CD8-positive, alpha-beta memory T cell (primary cell): Measurements from ENCODE around the gene PLCG2. TPM values are rescaled to one million over a fixed set of nuclear protein-coding genes. Genes with fewer than 3 reads are reported as not detected.
A peak's percentile ranks its signal among the peaks of the same experiment; 100 is the strongest.
"Not testable (repeated sequence)": the region's sequence is repeated elsewhere in the genome, so short reads cannot be mapped to it uniquely, and the experiment has no call there.

ENCODE experiments used
- CTCF ChIA-PET: fragments of 350-600 bp; sonication (Branson Sonifier 250); formaldehyde crosslinking; loops from one replicate; lab custom pipeline; 2021; ENCODE audit warnings: antibody characterized with exemption; lab: Charles Lee
- POLR2A ChIA-PET: fragments of 350-600 bp; sonication (Branson Sonifier 250); formaldehyde crosslinking; loops from one replicate; lab custom pipeline; 2021; ENCODE audit warnings: antibody characterized with exemption; lab: Charles Lee
- DNase-seq, 5 donors: peaks; one replicate each; pipeline versions ENCODE4 v3.0.0 to v3.0.0-alpha.2; 2020 to 2022; ENCODE audit warnings: mixed read lengths in 1 of 5
- H3K27ac ChIP-seq: one replicate; pipeline ENCODE4 v1.7.0; 2013; ENCODE audit warnings: low read depth, mild to moderate bottlenecking, low read length, moderate library complexity
- H3K27me3 ChIP-seq: 2 replicates; pipeline ENCODE4 v1.7.0; 2013; ENCODE audit warnings: low read length, mild to moderate bottlenecking; ENCODE audit not compliant: insufficient read depth, poor library complexity, severe bottlenecking
- H3K36me3 ChIP-seq: 2 replicates; pipeline ENCODE4 v1.7.0; 2013; ENCODE audit warnings: mild to moderate bottlenecking, low read length, moderate library complexity; ENCODE audit not compliant: insufficient read depth
- H3K4me1 ChIP-seq: 2 replicates; pipeline ENCODE4 v1.7.0; 2013; ENCODE audit warnings: mild to moderate bottlenecking, low read length, moderate library complexity; ENCODE audit not compliant: insufficient read depth
- H3K4me3 ChIP-seq: 2 replicates; pipeline ENCODE4 v1.7.0; 2013; ENCODE audit warnings: mild to moderate bottlenecking, low read length
- H3K9me3 ChIP-seq: 2 replicates; pipeline ENCODE4 v1.7.0; 2013; ENCODE audit warnings: mild to moderate bottlenecking, low read length
- H3K27ac Mint-ChIP-seq, 8 donors: one replicate each; pipeline ENCODE4 v1.8.0; 2020 to 2021; ENCODE audit warnings: mixed read lengths in 8 of 8, mild to moderate bottlenecking in 6 of 8, inconsistent platforms in 3 of 8, moderate library complexity in 3 of 8
- H3K27me3 Mint-ChIP-seq, 2 donors: one replicate each; pipeline ENCODE4 v1.8.0; 2020 to 2021; ENCODE audit warnings: mixed read lengths in 2 of 2, mild to moderate bottlenecking in 1 of 2, moderate library complexity in 1 of 2
- H3K36me3 Mint-ChIP-seq, 3 donors: one replicate each; pipeline ENCODE4 v1.8.0; 2020 to 2021; ENCODE audit warnings: mixed read lengths in 3 of 3, inconsistent platforms in 1 of 3, mild to moderate bottlenecking in 1 of 3
- H3K4me1 Mint-ChIP-seq, 3 donors: one replicate each; pipeline ENCODE4 v1.8.0; 2020 to 2021; ENCODE audit warnings: mixed read lengths in 3 of 3, inconsistent platforms in 1 of 3, mild to moderate bottlenecking in 1 of 3
- H3K4me3 Mint-ChIP-seq, 7 donors: one replicate each; pipeline ENCODE4 v1.8.0; 2020 to 2021; ENCODE audit warnings: mixed read lengths in 7 of 7, mild to moderate bottlenecking in 6 of 7, moderate library complexity in 4 of 7, inconsistent platforms in 2 of 7
- H3K9me3 Mint-ChIP-seq, 5 donors: one replicate each; pipeline ENCODE4 v1.8.0; 2020 to 2022; ENCODE audit warnings: mixed read lengths in 5 of 5, mild to moderate bottlenecking in 3 of 5, moderate library complexity in 2 of 5, inconsistent platforms in 1 of 5
- polyA plus RNA-seq: library from polyadenylated mRNA; unstranded; fragments of 300-500 nt; fragmentation: Illumina TruSeq; gene quantifications from one replicate; pipeline ENCODE4 v1.2.3, GENCODE V29; 2021
- total RNA-seq, 2 experiments: library from RNA; stranded (reverse); gene quantifications; one replicate each; pipeline ENCODE4 v1.2.3, GENCODE V29; 2021

PLCG2 gene
- total and polyA plus RNA-seq, 3 experiments from 2014 or later, result 5.4 to 16.2 (median 14.2) TPM

DNA sequence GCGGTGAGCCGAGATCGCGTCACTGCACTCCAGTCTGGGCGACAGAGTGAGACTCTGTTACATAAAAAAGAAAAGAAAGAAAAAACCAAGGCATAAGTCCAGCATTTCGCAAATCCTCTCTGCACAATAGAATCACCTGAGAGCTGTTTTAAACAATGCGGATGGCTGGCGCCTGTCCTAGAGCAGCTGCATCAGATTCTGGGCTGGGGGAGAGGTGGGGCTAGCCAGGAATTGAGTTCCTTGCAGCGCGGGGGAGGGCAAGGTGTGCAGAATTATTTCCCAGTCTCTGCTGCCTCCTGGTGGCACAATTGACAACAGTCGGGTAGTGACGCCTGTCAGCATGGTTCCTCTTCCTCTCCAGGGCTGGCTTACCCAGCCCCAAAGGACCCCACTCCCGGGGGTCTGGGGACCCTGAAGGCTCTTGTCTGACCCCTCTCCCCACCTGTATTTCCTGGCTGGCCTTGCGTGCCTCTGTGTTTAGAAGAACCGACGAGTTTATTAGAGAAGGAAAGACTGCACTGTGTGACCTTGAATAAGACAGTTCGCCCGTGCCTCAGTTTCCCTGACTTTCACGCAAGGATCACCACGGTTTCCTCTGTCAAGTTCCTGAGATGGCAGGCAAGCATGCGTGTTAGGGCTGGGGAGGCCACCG is 41.1 kb upstream of the PLCG2 start:
- Histone ChIP-seq H3K27ac (no peak overlapping the region), H3K9me3 (no peaks in the 10 kb centered on the region), H3K4me3 (peak overlapping the region; percentile 44), H3K36me3 (no peaks in the 10 kb centered on the region), H3K4me1 (peaks cover 8% of the 10 kb centered on the region), H3K27me3 (no peaks in the 10 kb centered on the region)
- ChIA-PET POLR2A (no interaction called here), CTCF (interaction anchor here (0.7 to 3.9 kb wide), 20 partner anchors 9 to 731 kb away, joined by 3 to 19 read pairs (median 3); partner anchors contain the start of genes CENPN and CMC2)
- peaks cover 4 to 7% (median 7%) of the 10 kb centered on the region in 3 donors for H3K4me1 Mint-ChIP-seq
- no peaks in the 10 kb centered on the region for H3K36me3 Mint-ChIP-seq
- peak; percentile 72 to 87 (median 77) for DNase-seq
- peaks cover 0 to 7% of the 10 kb centered on the region in 2 donors for H3K27me3 Mint-ChIP-seq
- no peaks in the 10 kb centered on the region for H3K9me3 Mint-ChIP-seq
- H3K27ac Mint-ChIP-seq, result peak overlapping the region in 3 of 8 donors; percentile 33 to 49 (median 42)
- H3K4me3 Mint-ChIP-seq, result peak overlapping the region; percentile 56 to 85 (median 72)

DNA sequence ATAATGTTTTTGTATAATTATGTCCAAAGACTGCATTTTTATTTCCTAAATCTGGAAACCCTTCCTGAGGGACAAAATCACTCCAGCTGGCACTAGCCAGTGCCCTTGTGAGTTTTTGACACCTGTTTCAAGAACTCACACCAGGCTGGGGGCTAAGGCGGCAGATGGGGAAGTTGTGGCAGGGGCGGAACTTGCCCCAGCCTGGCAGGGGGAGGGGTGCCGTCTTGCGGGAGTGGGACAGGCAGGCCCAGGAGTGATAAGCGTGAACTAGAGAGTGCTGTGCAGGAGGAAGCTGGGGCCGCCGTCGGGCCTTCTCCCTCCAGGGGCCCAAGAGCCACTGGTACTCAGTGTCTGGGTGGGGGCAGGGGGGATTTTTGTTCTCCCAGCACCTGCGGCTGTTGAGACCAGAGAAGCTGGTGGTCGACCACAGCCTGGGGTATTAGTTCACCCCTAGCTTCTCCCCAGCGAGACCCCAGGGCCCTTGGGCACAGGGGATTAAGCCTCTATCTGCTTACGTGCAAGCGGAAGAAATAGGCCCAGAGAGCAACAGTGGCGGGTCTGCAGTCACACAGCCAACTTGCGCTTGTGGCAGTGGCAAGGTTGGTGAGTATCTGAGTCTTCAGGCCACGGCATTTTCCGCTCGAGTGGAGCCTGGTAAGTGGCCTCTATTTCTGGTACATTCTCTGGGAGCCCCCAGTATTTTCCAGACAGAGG is 40.2 kb upstream of the PLCG2 start:
- Mint-ChIP-seq H3K4me1 (peaks cover 4 to 7% (median 7%) of the 10 kb centered on the region in 3 donors), H3K36me3 (no peaks in the 10 kb centered on the region), H3K4me3 (no peak overlapping the region), H3K27ac (no peak overlapping the region), H3K27me3 (peaks cover 0 to 8% of the 10 kb centered on the region in 2 donors), H3K9me3 (no peaks in the 10 kb centered on the region)
- H3K4me1 ChIP-seq, result peaks cover 8% of the 10 kb centered on the region
- CTCF ChIA-PET, result interaction anchor here (1.1 to 2.4 kb wide), 8 partner anchors 9 to 534 kb away, joined by 3 to 19 read pairs (median 3); no protein-coding TSS in a partner anchor
- no peak overlapping the region for H3K27ac ChIP-seq
- DNase-seq, result no peak
- no peaks in the 10 kb centered on the region for H3K9me3 ChIP-seq
- H3K4me3 ChIP-seq, result no peak overlapping the region
- POLR2A ChIA-PET, result interaction anchor here (0.6 kb wide), 1 partner anchor 20 kb away, joined by 3 read pairs; no protein-coding TSS in a partner anchor
- no peaks in the 10 kb centered on the region for H3K27me3 ChIP-seq
- H3K36me3 ChIP-seq, result no peaks in the 10 kb centered on the region

DNA sequence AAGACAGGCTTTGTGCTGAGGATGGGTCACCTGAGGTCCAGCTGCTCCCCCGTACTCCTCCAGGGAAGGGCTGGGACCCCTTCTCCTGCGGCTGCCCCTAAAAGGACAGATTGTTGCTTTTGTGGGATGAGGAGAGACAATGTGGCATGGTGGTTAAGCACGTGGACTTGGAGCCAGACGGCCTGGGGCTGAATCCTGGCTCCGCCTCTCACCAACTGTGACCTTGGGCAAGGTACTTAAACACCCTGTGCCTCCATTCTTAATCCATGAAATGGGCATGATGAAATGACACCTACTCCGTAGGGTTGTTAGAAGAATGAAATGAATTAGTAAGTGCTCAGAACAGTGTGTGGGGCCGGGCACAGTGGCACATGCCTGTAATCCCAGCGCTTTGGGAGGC is 39.6 kb upstream of the PLCG2 start:
- H3K4me1 ChIP-seq, result peaks cover 8% of the 10 kb centered on the region
- H3K27me3 Mint-ChIP-seq, result peaks cover 0 to 6% of the 10 kb centered on the region in 2 donors
- ChIA-PET POLR2A (interaction anchor here (0.6 kb wide), 1 partner anchor 21 kb away, joined by 3 read pairs; no protein-coding TSS in a partner anchor), CTCF (interaction anchor here (1.1 to 2.4 kb wide), 7 partner anchors 9 to 535 kb away, joined by 3 to 19 read pairs (median 3); no protein-coding TSS in a partner anchor)
- no peaks in the 10 kb centered on the region for H3K36me3 Mint-ChIP-seq
- H3K9me3 Mint-ChIP-seq, result no peaks in the 10 kb centered on the region
- no peak overlapping the region for H3K27ac Mint-ChIP-seq
- no peak for DNase-seq
- no peak overlapping the region for H3K27ac ChIP-seq
- no peaks in the 10 kb centered on the region for H3K27me3 ChIP-seq
- H3K4me3 Mint-ChIP-seq, result no peak overlapping the region
- H3K9me3 ChIP-seq, result no peaks in the 10 kb centered on the region
- no peaks in the 10 kb centered on the region for H3K36me3 ChIP-seq
- no peak overlapping the region for H3K4me3 ChIP-seq
- H3K4me1 Mint-ChIP-seq, result peaks cover 4 to 7% (median 7%) of the 10 kb centered on the region in 3 donors

DNA sequence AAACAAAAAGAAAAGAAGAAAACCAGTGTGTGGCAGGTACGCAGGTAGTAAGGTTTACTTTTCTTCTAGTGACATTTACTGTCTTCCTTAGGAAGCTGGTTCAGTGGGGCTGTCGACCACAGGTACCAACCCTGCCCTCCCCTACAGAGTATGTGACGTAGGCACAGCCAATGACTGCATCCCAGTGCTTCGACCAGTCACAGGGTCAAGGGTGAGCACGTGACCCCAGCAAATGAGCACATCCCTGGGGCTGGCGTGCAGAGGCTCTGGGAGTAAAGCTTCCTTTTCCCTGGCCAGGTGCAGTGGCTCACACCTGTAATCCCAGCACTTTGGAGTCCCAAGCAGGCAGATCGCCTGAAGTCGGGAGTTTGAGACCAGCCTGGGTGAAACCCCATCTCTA is 38.9 kb upstream of the PLCG2 start:
- no peak for DNase-seq
- H3K36me3 ChIP-seq, result no peaks in the 10 kb centered on the region
- H3K4me3 ChIP-seq, result no peak overlapping the region
- H3K36me3 Mint-ChIP-seq, result no peaks in the 10 kb centered on the region
- no peaks in the 10 kb centered on the region for H3K9me3 Mint-ChIP-seq
- ChIA-PET POLR2A (interaction anchor here (0.7 kb wide), 1 partner anchor 93 kb away, joined by 3 read pairs; no protein-coding TSS in a partner anchor), CTCF (interaction anchor here (0.8 to 1.2 kb wide), 2 partner anchors 12 to 374 kb away, joined by 3 read pairs; no protein-coding TSS in a partner anchor)
- peaks cover 8% of the 10 kb centered on the region for H3K4me1 ChIP-seq
- peak overlapping the region in 1 of 8 donors; percentile 72 for H3K27ac Mint-ChIP-seq
- H3K27ac ChIP-seq, result no peak overlapping the region
- peaks cover 4 to 7% (median 7%) of the 10 kb centered on the region in 3 donors for H3K4me1 Mint-ChIP-seq
- H3K9me3 ChIP-seq, result no peaks in the 10 kb centered on the region
- H3K27me3 Mint-ChIP-seq, result peaks cover 0 to 6% of the 10 kb centered on the region in 2 donors
- no peak overlapping the region for H3K4me3 Mint-ChIP-seq
- H3K27me3 ChIP-seq, result no peaks in the 10 kb centered on the region

DNA sequence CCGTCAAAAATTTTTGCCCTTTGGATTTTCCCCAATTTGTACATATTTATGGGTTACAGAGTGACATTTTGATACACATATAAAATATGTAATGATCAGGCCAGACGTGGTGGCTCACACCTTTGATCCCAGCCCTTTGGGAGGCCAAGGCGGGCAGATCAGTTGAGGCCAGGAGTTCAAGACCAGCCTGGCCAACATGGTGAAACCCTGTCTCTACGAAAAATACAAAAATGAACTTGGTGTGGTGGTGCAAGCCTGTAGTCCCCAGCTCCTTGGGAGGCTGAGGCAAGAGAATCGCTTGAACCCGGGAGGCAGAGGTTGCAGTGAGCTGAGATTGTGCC is 37.7 kb upstream of the PLCG2 start:
- H3K4me1 ChIP-seq, result peaks cover 14% of the 10 kb centered on the region
- H3K36me3 Mint-ChIP-seq, H3K4me3 ChIP-seq, H3K27me3 ChIP-seq, DNase-seq, H3K9me3 Mint-ChIP-seq, H3K27me3 Mint-ChIP-seq, CTCF ChIA-PET, H3K36me3 ChIP-seq, H3K9me3 ChIP-seq, H3K27ac Mint-ChIP-seq, H3K4me3 Mint-ChIP-seq, H3K27ac ChIP-seq: not testable (repeated sequence)
- peaks cover 13 to 18% (median 15%) of the 10 kb centered on the region in 3 donors for H3K4me1 Mint-ChIP-seq
- POLR2A ChIA-PET, result interaction anchor here (1.1 kb wide), 1 partner anchor 735 kb away, joined by 3 read pairs; the partner anchor contains the start of genes CENPN and CMC2

DNA sequence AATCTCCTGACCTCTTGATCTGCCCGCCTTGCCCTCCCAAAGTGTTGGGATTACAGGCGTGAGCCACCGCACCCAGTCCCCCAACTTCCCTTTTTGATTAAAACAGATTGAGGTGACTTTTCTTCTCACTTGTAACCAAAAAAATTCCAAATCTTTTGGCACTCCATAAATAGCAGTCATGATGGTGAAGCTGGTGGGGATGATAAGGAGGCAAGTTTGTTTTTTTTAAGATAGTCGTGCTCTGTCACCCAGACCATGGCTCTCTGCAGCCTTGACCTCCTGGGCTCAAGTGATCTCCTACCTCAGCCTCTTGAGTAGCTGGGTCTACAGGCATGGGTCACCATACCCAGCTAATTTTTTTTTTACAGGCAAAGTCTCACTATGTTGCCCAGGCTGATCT is 34.7 kb upstream of the PLCG2 start:
- H3K36me3 ChIP-seq, result no peaks in the 10 kb centered on the region
- H3K27me3 ChIP-seq, result no peaks in the 10 kb centered on the region
- Mint-ChIP-seq H3K4me1 (peaks cover 10 to 13% (median 10%) of the 10 kb centered on the region in 3 donors), H3K27me3 (peaks cover 0 to 4% of the 10 kb centered on the region in 2 donors), H3K27ac (no peak overlapping the region), H3K36me3 (no peaks in the 10 kb centered on the region), H3K9me3 (no peaks in the 10 kb centered on the region), H3K4me3 (no peak overlapping the region)
- no peak for DNase-seq
- no peak overlapping the region for H3K27ac ChIP-seq
- CTCF ChIA-PET, result interaction anchor here (0.7 to 1.2 kb wide), 3 partner anchors 30 to 379 kb away, joined by 3 read pairs; no protein-coding TSS in a partner anchor
- POLR2A ChIA-PET, result no interaction called here
- H3K4me3 ChIP-seq, result no peak overlapping the region
- H3K4me1 ChIP-seq, result peaks cover 8% of the 10 kb centered on the region
- no peaks in the 10 kb centered on the region for H3K9me3 ChIP-seq

DNA sequence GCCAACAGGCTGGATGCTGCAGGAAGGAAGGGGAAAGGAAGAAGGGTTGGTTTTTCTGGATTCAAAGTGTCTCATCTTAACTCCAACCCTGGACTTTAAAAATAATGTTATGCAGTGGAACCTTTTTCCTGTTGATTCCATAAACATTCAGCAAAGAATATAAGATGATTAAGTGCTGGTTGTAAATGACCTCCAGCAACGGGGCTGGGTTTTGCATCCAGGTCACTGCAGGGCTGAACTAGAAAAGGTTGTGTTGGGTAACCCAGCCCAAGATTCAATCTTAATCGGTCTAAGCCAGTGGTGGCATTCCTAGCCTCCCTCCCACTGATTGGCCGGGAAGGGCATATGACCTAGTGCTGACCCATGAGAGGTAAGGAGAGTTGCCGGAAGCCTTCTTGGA is 34.2 kb upstream of the PLCG2 start:
- H3K27me3 Mint-ChIP-seq, result peaks cover 0 to 4% of the 10 kb centered on the region in 2 donors
- Histone ChIP-seq H3K4me3 (no peak overlapping the region), H3K36me3 (no peaks in the 10 kb centered on the region), H3K4me1 (peaks cover 8% of the 10 kb centered on the region), H3K27ac (no peak overlapping the region), H3K9me3 (no peaks in the 10 kb centered on the region), H3K27me3 (no peaks in the 10 kb centered on the region)
- CTCF ChIA-PET, result interaction anchor here (0.9 to 1.2 kb wide), 3 partner anchors 15 to 379 kb away, joined by 3 to 5 read pairs (median 3); no protein-coding TSS in a partner anchor
- H3K27ac Mint-ChIP-seq, result no peak overlapping the region
- peak overlapping the region in 1 of 7 donors; percentile 24 for H3K4me3 Mint-ChIP-seq
- no peaks in the 10 kb centered on the region for H3K9me3 Mint-ChIP-seq
- H3K36me3 Mint-ChIP-seq, result no peaks in the 10 kb centered on the region
- peaks cover 10 to 13% (median 10%) of the 10 kb centered on the region in 3 donors for H3K4me1 Mint-ChIP-seq
- POLR2A ChIA-PET, result no interaction called here
- DNase-seq, result no peak
